Muscle of leg (tissue), 10 donors: ENCODE results near the gene OR4K17. TPM values are rescaled to one million over a fixed set of nuclear protein-coding genes. Genes with fewer than 3 reads are reported as not detected.
"Not testable (repeated sequence)": the region's sequence is repeated elsewhere in the genome, so short reads cannot be mapped to it uniquely, and the experiment has no call there.

Experiments
- DNase-seq: peaks from one replicate; pipeline ENCODE4 v3.0.0; 2013
- H3K27ac ChIP-seq: one replicate; pipeline ENCODE4 v1.5.1; 2013; ENCODE audit warnings: mild to moderate bottlenecking, low read length, control low read depth
- H3K27me3 ChIP-seq: one replicate; pipeline ENCODE4 v1.6.1; 2013; ENCODE audit warnings: low read length; ENCODE audit not compliant: control insufficient read depth, insufficient read depth
- H3K36me3 ChIP-seq: one replicate; pipeline ENCODE4 v1.6.1; 2013; ENCODE audit warnings: low read length; ENCODE audit not compliant: control insufficient read depth, insufficient read depth
- H3K4me1 ChIP-seq: one replicate; pipeline ENCODE4 v1.6.1; 2013; ENCODE audit warnings: low read length; ENCODE audit not compliant: control insufficient read depth, insufficient read depth
- H3K4me3 ChIP-seq: one replicate; pipeline ENCODE4 v1.5.1; 2013; ENCODE audit warnings: low read length, control low read depth
- H3K9me3 ChIP-seq: replicated peaks from 2 replicates; pipeline ENCODE4 v1.6.1; 2013; ENCODE audit warnings: low read depth, low read length; ENCODE audit not compliant: control insufficient read depth
- polyA plus RNA-seq, 8 donors: library from polyadenylated mRNA; unstranded; fragments of 120-200 nt; gene quantifications; one replicate each; pipeline versions ENCODE4 v1.2.1 to v1.2.3, GENCODE V29; 2013; ENCODE audit warnings: inconsistent platforms in 1 of 8, low replicate concordance in 1 of 8; ENCODE audit not compliant: insufficient read length in 8 of 8, insufficient read depth in 1 of 8
- total RNA-seq: library from RNA; stranded (reverse); fragments of 120-200 nt; gene quantifications from one replicate; pipeline ENCODE4 v1.2.4, GENCODE V29; 2013

The OR4K17 gene
- total and polyA plus RNA-seq, 9 donors = 0.03 to 0.13 (median 0.05) TPM; not detected in 4

DNA sequence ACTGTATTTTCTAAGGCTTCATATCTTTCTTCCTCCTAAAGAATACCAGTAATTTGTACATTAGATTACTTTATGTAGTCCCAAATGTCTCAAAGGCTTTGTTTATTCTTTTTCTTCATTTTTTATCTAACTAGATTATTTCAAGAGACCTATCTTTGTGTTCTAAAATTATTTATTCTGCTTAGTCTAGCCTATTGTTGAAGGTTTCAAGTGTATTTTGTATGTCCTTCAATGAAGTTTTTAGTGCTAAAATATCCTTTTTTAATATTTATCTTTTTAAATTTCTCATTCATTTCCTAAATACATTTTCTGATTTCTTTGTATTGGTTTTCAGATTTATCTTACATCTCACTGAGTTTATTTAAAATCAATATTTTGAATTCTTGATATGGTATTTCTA, 53.9 kb downstream of the OR4K17 start:
- no peaks in the 10 kb centered on the region for H3K27me3 ChIP-seq
- no peak overlapping the region for H3K4me3 ChIP-seq
- no peaks in the 10 kb centered on the region for H3K36me3 ChIP-seq
- no peak for DNase-seq
- H3K4me1 ChIP-seq = no peaks in the 10 kb centered on the region
- H3K9me3 ChIP-seq = peaks cover 19% of the 10 kb centered on the region
- no peak overlapping the region for H3K27ac ChIP-seq

- no peak overlapping the region for H3K4me3 ChIP-seq
- H3K9me3 ChIP-seq = peaks cover 19% of the 10 kb centered on the region
- no peak for DNase-seq
- H3K4me1 ChIP-seq = no peaks in the 10 kb centered on the region
- no peaks in the 10 kb centered on the region for H3K36me3 ChIP-seq
- no peak overlapping the region for H3K27ac ChIP-seq
- H3K27me3 ChIP-seq = no peaks in the 10 kb centered on the region
These were observed 56.6 kb downstream of the OR4K17 start for GRCh38 chr14:20167091-20167490.

- H3K36me3 ChIP-seq, H3K27me3 ChIP-seq, DNase-seq, H3K4me3 ChIP-seq, H3K27ac ChIP-seq, H3K4me1 ChIP-seq: not testable (repeated sequence)
- peaks cover 13% of the 10 kb centered on the region for H3K9me3 ChIP-seq
These were observed 59.3 kb downstream of the OR4K17 start for GRCh38 chr14:20169852-20170251.

Other genes starting within 250 kb of the OR4K17 start
- not detected for gene OR4K2, start 235.6 kb upstream of the OR4K17 start, total RNA-seq
- under 1 TPM in 2 of 8 donors, not detected in 6; 0.03 to 0.19 TPM for gene OR4K2, start 235.6 kb upstream of the OR4K17 start, polyA plus RNA-seq
- not detected for gene OR4K5, start 190.1 kb upstream of the OR4K17 start, total RNA-seq
- not detected for gene OR4K5, start 190.1 kb upstream of the OR4K17 start, polyA plus RNA-seq
- gene OR4K1, start 179.8 kb upstream of the OR4K17 start, total RNA-seq = not detected
- not detected for gene OR4K1, start 179.8 kb upstream of the OR4K17 start, polyA plus RNA-seq
- gene OR4K15, start 135.1 kb upstream of the OR4K17 start, total RNA-seq = not detected
- not detected for gene OR4K15, start 135.1 kb upstream of the OR4K17 start, polyA plus RNA-seq
- gene OR4Q2, start 108.6 kb upstream of the OR4K17 start, total RNA-seq = not detected
- not detected for gene OR4Q2, start 108.6 kb upstream of the OR4K17 start, polyA plus RNA-seq
- not detected for gene OR4K14, start 91.4 kb upstream of the OR4K17 start, total RNA-seq
- not detected for gene OR4K14, start 91.4 kb upstream of the OR4K17 start, polyA plus RNA-seq
- gene OR4K13, start 74.7 kb upstream of the OR4K17 start, total RNA-seq = not detected
- under 1 TPM in 2 of 8 donors, not detected in 6; 0.03 to 0.04 TPM for gene OR4K13, start 74.7 kb upstream of the OR4K17 start, polyA plus RNA-seq
- not detected for gene OR4L1, start 50.7 kb upstream of the OR4K17 start, total RNA-seq
- gene OR4L1, start 50.7 kb upstream of the OR4K17 start, polyA plus RNA-seq = not detected
- gene OR4N5, start 28.1 kb downstream of the OR4K17 start, total RNA-seq = not detected
- gene OR4N5, start 28.1 kb downstream of the OR4K17 start, polyA plus RNA-seq = not detected
- gene OR11G2, start 80.2 kb downstream of the OR4K17 start, total RNA-seq = not detected
- not detected for gene OR11G2, start 80.2 kb downstream of the OR4K17 start, polyA plus RNA-seq
- gene OR11H6, start 113.0 kb downstream of the OR4K17 start, total RNA-seq = not detected
- gene OR11H6, start 113.0 kb downstream of the OR4K17 start, polyA plus RNA-seq = not detected
- not detected for gene OR11H7, start 118.2 kb downstream of the OR4K17 start, total RNA-seq
- gene OR11H7, start 118.2 kb downstream of the OR4K17 start, polyA plus RNA-seq = under 1 TPM in 3 of 8 donors, not detected in 5; 0.15 to 0.38 (median 0.31) TPM
- not detected for gene OR11H4, start 128.5 kb downstream of the OR4K17 start, total RNA-seq
- not detected for gene OR11H4, start 128.5 kb downstream of the OR4K17 start, polyA plus RNA-seq
- gene TTC5, start 195.2 kb downstream of the OR4K17 start, total RNA-seq = 16.0 TPM
- 10 to 100 TPM in 7 of 8 donors, 1 to 10 TPM in 1; 9.6 to 15.9 (median 11.7) TPM for gene TTC5, start 195.2 kb downstream of the OR4K17 start, polyA plus RNA-seq
- 76.1 TPM for gene CCNB1IP1, start 222.5 kb downstream of the OR4K17 start, total RNA-seq
- 10 to 100 TPM; 51.5 to 74.3 (median 65.6) TPM for gene CCNB1IP1, start 222.5 kb downstream of the OR4K17 start, polyA plus RNA-seq
- gene PARP2, start 232.9 kb downstream of the OR4K17 start, total RNA-seq = 21.8 TPM
- gene PARP2, start 232.9 kb downstream of the OR4K17 start, polyA plus RNA-seq = 10 to 100 TPM; 29.6 to 36.9 (median 33.4) TPM